C4-2B (cell line): ENCODE measurements around the gene TRUB2.

Experiments
- CTCF ChIP-seq: fragments of 450-650 bp; conservative IDR thresholded peaks from 2 replicates; pipeline ENCODE4 v1.5.1; 2017; ENCODE audit warnings: mild to moderate bottlenecking
- ZFX ChIP-seq: fragments of 450-650 bp; IDR thresholded peaks from 2 replicates; pipeline ENCODE4 v1.6.1; 2017

GRCh38 chr9:128265348-128265847 lies 56.8 kb downstream of the TRUB2 start:
- TF ChIP-seq CTCF, result no peak
- no peak for TF ChIP-seq ZFX
